ENCODE data around the gene KIAA0232. TPM values are rescaled to one million over a fixed set of nuclear protein-coding genes. Genes with fewer than 3 reads are reported as not detected.

KIAA0232 gene
- total RNA-seq, 1 experiment from 2014 or later: 5.5 TPM

DNA sequence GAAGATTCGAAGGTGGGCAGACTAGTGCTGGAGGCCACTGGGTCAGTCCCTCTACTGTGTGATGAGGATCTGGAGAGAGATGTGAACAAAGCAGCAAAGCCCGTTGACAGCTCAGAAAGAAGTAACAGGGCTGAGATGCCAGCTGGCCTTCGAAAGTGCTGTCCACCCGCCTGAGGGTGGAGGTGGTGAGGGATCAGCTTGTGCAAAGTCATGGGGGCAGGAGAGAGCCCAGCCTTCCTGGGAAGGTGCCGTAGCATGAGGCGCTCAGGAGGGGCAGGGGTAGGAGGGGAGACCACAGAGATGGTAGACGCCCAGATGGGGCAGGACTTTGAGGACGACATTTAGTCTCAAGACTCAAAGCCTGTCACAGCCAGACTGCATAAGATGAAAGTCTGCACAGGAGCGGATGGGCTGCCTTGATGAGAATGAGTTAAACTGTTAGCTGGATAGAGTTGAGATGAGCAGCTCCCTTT lies 146.8 kb downstream of the KIAA0232 start:
- Histone ChIP-seq H4K20me1 (ENCODE audit: low read length) (no peaks in the 10 kb centered on the region), H3K9ac (ENCODE audit: low read length) (no peak overlapping the region), H3K9me3 (ENCODE audit: low read length) (no peaks in the 10 kb centered on the region), H3K4me3 (ENCODE audit: low read length) (no peak overlapping the region), H3K4me2 (ENCODE audit: low read length) (no peak overlapping the region), H3K4me1 (ENCODE audit: insufficient read depth, low read length) (no peaks in the 10 kb centered on the region), H3K79me2 (ENCODE audit: low read length) (no peaks in the 10 kb centered on the region), H3F3A (ENCODE audit: low read length, unreplicated experiment) (no peaks in the 10 kb centered on the region), H3K27ac (ENCODE audit: low read length) (no peak overlapping the region), H2AFZ (ENCODE audit: low read length) (no peak overlapping the region), H3K9me2 (replicated peaks; ENCODE audit: low read length) (no peaks in the 10 kb centered on the region), H3K36me3 (ENCODE audit: low read depth, low read length) (no peaks in the 10 kb centered on the region), H3K27me3 (ENCODE audit: low read length) (no peaks in the 10 kb centered on the region)
- ATAC-seq (no peak), DNase-seq (no peak)
- TF ChIP-seq, protein P1, sequence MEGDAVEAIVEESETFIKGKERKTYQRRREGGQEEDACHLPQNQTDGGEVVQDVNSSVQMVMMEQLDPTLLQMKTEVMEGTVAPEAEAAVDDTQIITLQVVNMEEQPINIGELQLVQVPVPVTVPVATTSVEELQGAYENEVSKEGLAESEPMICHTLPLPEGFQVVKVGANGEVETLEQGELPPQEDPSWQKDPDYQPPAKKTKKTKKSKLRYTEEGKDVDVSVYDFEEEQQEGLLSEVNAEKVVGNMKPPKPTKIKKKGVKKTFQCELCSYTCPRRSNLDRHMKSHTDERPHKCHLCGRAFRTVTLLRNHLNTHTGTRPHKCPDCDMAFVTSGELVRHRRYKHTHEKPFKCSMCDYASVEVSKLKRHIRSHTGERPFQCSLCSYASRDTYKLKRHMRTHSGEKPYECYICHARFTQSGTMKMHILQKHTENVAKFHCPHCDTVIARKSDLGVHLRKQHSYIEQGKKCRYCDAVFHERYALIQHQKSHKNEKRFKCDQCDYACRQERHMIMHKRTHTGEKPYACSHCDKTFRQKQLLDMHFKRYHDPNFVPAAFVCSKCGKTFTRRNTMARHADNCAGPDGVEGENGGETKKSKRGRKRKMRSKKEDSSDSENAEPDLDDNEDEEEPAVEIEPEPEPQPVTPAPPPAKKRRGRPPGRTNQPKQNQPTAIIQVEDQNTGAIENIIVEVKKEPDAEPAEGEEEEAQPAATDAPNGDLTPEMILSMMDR (conservative IDR thresholded peaks at IDR 0.05; ENCODE audit: low read depth, low read length): no peak
- TF ChIP-seq EZH2 (IDR thresholded peaks at IDR 0.05; ENCODE audit: low read length, unreplicated experiment) (no peak), EZH2phosphoT487 (IDR thresholded peaks at IDR 0.05; ENCODE audit: borderline replicate concordance, low read length) (no peak)
- intact Hi-C loops (cut with micrococcal nuclease): no loop called here
- CTCF ChIA-PET: no interaction called here
- BruUV-seq (replicated peaks): no TSS peak
- POLR2A ChIA-PET (ENCODE audit: unreplicated experiment): no interaction called here

DNA sequence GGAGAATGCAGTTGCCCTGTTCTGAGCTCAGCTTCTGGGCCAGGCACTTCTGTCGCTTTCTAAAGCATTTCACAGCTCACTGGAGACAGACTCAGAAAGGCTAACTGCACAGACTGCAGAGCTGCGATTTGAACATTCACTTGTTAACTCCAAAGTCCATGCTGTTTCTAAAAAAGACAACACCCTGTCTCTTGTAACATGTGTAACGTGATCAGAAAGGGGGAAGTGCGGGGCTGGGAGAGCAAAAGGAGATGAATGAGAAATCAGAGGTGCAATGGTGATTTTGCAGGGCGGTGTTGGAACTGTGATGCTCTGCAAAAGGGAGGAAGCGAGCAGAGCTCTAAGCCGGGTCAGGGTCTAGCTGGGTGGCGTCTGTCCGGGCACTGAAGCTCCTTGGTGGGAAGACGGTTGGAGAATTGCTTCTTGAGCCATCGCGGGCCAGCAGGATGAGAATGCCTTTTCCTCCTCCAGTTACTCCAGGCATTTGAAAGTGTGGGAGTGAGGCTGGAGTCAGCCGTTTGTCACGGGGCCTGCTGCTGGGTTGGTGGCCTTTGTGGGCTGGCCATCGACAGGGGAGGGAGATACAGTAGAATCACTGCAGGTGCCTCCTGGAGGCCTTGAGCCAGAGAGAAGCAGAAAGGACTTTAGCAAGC lies 147.4 kb downstream of the KIAA0232 start:
- DNase-seq (no peak), ATAC-seq (no peak)
- Histone ChIP-seq H3K9me2 (replicated peaks; ENCODE audit: low read length) (no peaks in the 10 kb centered on the region), H3K27me3 (ENCODE audit: low read length) (no peaks in the 10 kb centered on the region), H3K79me2 (ENCODE audit: low read length) (no peaks in the 10 kb centered on the region), H2AFZ (ENCODE audit: low read length) (no peak overlapping the region), H3K9ac (ENCODE audit: low read length) (no peak overlapping the region), H3K4me3 (ENCODE audit: low read length) (no peak overlapping the region), H3K27ac (ENCODE audit: low read length) (no peak overlapping the region), H3K4me2 (ENCODE audit: low read length) (no peak overlapping the region), H3K4me1 (ENCODE audit: insufficient read depth, low read length) (no peaks in the 10 kb centered on the region), H3K36me3 (ENCODE audit: low read depth, low read length) (no peaks in the 10 kb centered on the region), H4K20me1 (ENCODE audit: low read length) (no peaks in the 10 kb centered on the region), H3K9me3 (ENCODE audit: low read length) (no peaks in the 10 kb centered on the region), H3F3A (ENCODE audit: low read length, unreplicated experiment) (no peaks in the 10 kb centered on the region)
- POLR2A ChIA-PET (ENCODE audit: unreplicated experiment): no interaction called here
- TF ChIP-seq, protein P1 (conservative IDR thresholded peaks at IDR 0.05; ENCODE audit: low read depth, low read length): no peak
- TF ChIP-seq EZH2phosphoT487 (IDR thresholded peaks at IDR 0.05; ENCODE audit: borderline replicate concordance, low read length) (no peak), EZH2 (IDR thresholded peaks at IDR 0.05; ENCODE audit: low read length, unreplicated experiment) (no peak)
- no TSS peak for BruUV-seq (replicated peaks)
- CTCF ChIA-PET: no interaction called here
- intact Hi-C loops (cut with micrococcal nuclease): no loop called here

DNA sequence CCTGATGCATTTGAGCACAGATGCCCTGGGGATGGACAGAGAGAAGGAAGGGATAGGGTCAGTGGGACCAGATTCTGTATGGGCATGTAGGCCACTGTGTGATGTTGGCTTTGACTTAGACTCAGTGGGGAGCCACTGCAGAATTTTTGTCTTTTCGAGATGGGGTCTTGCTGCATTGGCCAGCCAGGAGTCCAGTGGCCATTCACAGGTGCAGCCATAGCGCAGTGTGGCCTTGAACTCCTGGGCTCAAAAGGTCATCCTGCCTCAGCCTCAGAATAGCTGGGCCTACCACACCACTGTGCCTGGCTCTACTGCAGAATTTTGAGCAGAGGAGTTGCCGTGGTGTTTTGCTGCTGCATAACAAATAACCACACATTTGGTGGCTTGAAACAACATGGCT lies 149.9 kb downstream of the KIAA0232 start:
- Histone ChIP-seq H3K27me3 (ENCODE audit: low read length) (no peaks in the 10 kb centered on the region), H3K9me2 (replicated peaks; ENCODE audit: low read length) (no peaks in the 10 kb centered on the region), H3K9me3 (ENCODE audit: low read length) (no peaks in the 10 kb centered on the region), H3K27ac (ENCODE audit: low read length) (no peak overlapping the region), H3F3A (ENCODE audit: low read length, unreplicated experiment) (no peaks in the 10 kb centered on the region), H3K79me2 (ENCODE audit: low read length) (no peaks in the 10 kb centered on the region), H3K4me2 (ENCODE audit: low read length) (no peak overlapping the region), H3K4me1 (ENCODE audit: insufficient read depth, low read length) (no peaks in the 10 kb centered on the region), H2AFZ (ENCODE audit: low read length) (no peak overlapping the region), H3K36me3 (ENCODE audit: low read depth, low read length) (no peaks in the 10 kb centered on the region), H4K20me1 (ENCODE audit: low read length) (no peaks in the 10 kb centered on the region), H3K9ac (ENCODE audit: low read length) (no peak overlapping the region), H3K4me3 (ENCODE audit: low read length) (no peak overlapping the region)
- intact Hi-C loops (cut with micrococcal nuclease): no loop called here
- TF ChIP-seq EZH2phosphoT487 (IDR thresholded peaks at IDR 0.05; ENCODE audit: borderline replicate concordance, low read length) (no peak), EZH2 (IDR thresholded peaks at IDR 0.05; ENCODE audit: low read length, unreplicated experiment) (no peak)
- TF ChIP-seq, protein P1 (conservative IDR thresholded peaks at IDR 0.05; ENCODE audit: low read depth, low read length): no peak
- no peak for DNase-seq
- ATAC-seq: no peak
- ChIA-PET CTCF (no interaction called here), POLR2A (ENCODE audit: unreplicated experiment) (no interaction called here)
- BruUV-seq (replicated peaks): no TSS peak
